Endodermal cell (in vitro differentiated cells): ENCODE measurements around the gene PPIP5K2. TPM values are rescaled to one million over a fixed set of nuclear protein-coding genes. Genes with fewer than 3 reads are reported as not detected.

ENCODE experiments used
- DNase-seq: peaks from one replicate; pipeline ENCODE4 v3.0.0-alpha.2; 2017
- H3K27ac ChIP-seq: 2 replicates; pipeline ENCODE4 v1.5.1; 2013; ENCODE audit warnings: mild to moderate bottlenecking, low read depth, low read length, moderate library complexity
- H3K27me3 ChIP-seq: 2 replicates; pipeline ENCODE4 v1.6.1; 2013; ENCODE audit warnings: mild to moderate bottlenecking, low read length, moderate library complexity; ENCODE audit not compliant: insufficient read depth, control insufficient read depth, poor library complexity, severe bottlenecking
- H3K36me3 ChIP-seq: 2 replicates; pipeline ENCODE4 v1.7.0; 2013; ENCODE audit warnings: mild to moderate bottlenecking, low read length, moderate library complexity; ENCODE audit not compliant: control insufficient read depth, insufficient read depth
- H3K4me1 ChIP-seq: one replicate; pipeline ENCODE4 v1.7.0; 2013; ENCODE audit warnings: low read length; ENCODE audit not compliant: control insufficient read depth, insufficient read depth
- H3K4me3 ChIP-seq: 2 replicates; pipeline ENCODE4 v1.5.1; 2013; ENCODE audit warnings: mild to moderate bottlenecking, low read length, moderate library complexity
- H3K9ac ChIP-seq: 2 replicates; pipeline ENCODE4 v1.6.1; 2013; ENCODE audit warnings: mild to moderate bottlenecking, low read length, moderate library complexity; ENCODE audit not compliant: poor library complexity, severe bottlenecking; ENCODE audit errors: extremely low read depth
- H3K9me3 ChIP-seq: 2 replicates; pipeline ENCODE4 v1.6.1; 2013; ENCODE audit warnings: mild to moderate bottlenecking, low read length, moderate library complexity; ENCODE audit not compliant: control insufficient read depth
- H3K27ac Mint-ChIP-seq: 2 replicates; pipeline ENCODE4 v1.8.0; 2020; ENCODE audit warnings: mixed read lengths
- H3K27me3 Mint-ChIP-seq: 2 replicates; pipeline ENCODE4 v1.8.0; 2021; ENCODE audit warnings: mild to moderate bottlenecking, mixed read lengths; ENCODE audit not compliant: insufficient read depth
- H3K36me3 Mint-ChIP-seq: 2 replicates; pipeline ENCODE4 v1.8.0; 2020; ENCODE audit warnings: low read depth, mixed read lengths
- H3K4me1 Mint-ChIP-seq: 2 replicates; pipeline ENCODE4 v1.8.0; 2020; ENCODE audit warnings: mixed read lengths
- H3K4me3 Mint-ChIP-seq: 2 replicates; pipeline ENCODE4 v1.8.0; 2020; ENCODE audit warnings: mild to moderate bottlenecking, moderate library complexity, mixed read lengths
- H3K9me3 Mint-ChIP-seq: 2 replicates; pipeline ENCODE4 v1.8.0; 2020; ENCODE audit warnings: mild to moderate bottlenecking, mixed read lengths
- CTCF ChIP-seq: fragments of 200-600 bp; sonication (generic); conservative IDR thresholded peaks from 2 replicates; pipeline ENCODE4 v1.5.0; 2021; ENCODE audit warnings: antibody characterized with exemption, mild to moderate bottlenecking
- WGBS, 2 experiments: methylation state at CpG; one replicate each; pipeline versions ENCODE4 v1.1.5 to v1.1.7; 2013; ENCODE audit warnings: missing lambda C conversion rate in 2 of 2, mixed read lengths in 1 of 2; ENCODE audit not compliant: insufficient coverage in 1 of 2, insufficient read length in 1 of 2; 5-methylcytosine and 5-hydroxymethylcytosine counted together
- total RNA-seq, 2 donors: library from RNA; stranded (reverse); fragmentation: NEBNext Ultra II Directional in 1 of 2; extraction: Animal tissue kit (Norgen Biotek cat#: 25700) in 1 of 2; gene quantifications; 2 replicates in 1 of 2; 3 replicates in 1 of 2; pipeline ENCODE4 v1.2.1, GENCODE V29; 2021

The PPIP5K2 gene
- total RNA-seq, 2 donors from 2014 or later = 67.1 to 68.0 TPM

GRCh38 chr5:103120607-103121200 lies 603 bp downstream of the PPIP5K2 start:
- H3K9me3 Mint-ChIP-seq = no peaks in the 10 kb centered on the region
- peaks cover 22% of the 10 kb centered on the region for H3K4me1 Mint-ChIP-seq
- Histone ChIP-seq H3K4me3 (peak overlapping the region; percentile 87), H3K27ac (peak overlapping the region; percentile 59), H3K4me1 (peaks cover 3% of the 10 kb centered on the region), H3K9ac (peak overlapping the region; percentile 91), H3K36me3 (peaks cover 3% of the 10 kb centered on the region), H3K27me3 (no peaks in the 10 kb centered on the region), H3K9me3 (no peaks in the 10 kb centered on the region)
- H3K27me3 Mint-ChIP-seq = no peaks in the 10 kb centered on the region
- peaks cover 8% of the 10 kb centered on the region for H3K36me3 Mint-ChIP-seq
- WGBS, 2 experiments = 2 to 3% methylated on average over 9 to 17 of the region's 17 CpGs
- H3K27ac Mint-ChIP-seq = peak overlapping the region; percentile 98
- peak overlapping the region; percentile 97 for H3K4me3 Mint-ChIP-seq
- DNase-seq = peak; percentile 66
- TF ChIP-seq CTCF = no peak

- Histone ChIP-seq H3K27me3 (no peaks in the 10 kb centered on the region), H3K9ac (no peak overlapping the region), H3K4me3 (peak overlapping the region; percentile 87), H3K36me3 (peaks cover 3% of the 10 kb centered on the region), H3K4me1 (peaks cover 3% of the 10 kb centered on the region), H3K9me3 (no peaks in the 10 kb centered on the region), H3K27ac (no peak overlapping the region)
- Mint-ChIP-seq H3K27ac (no peak overlapping the region), H3K9me3 (no peaks in the 10 kb centered on the region), H3K36me3 (peaks cover 8% of the 10 kb centered on the region), H3K27me3 (no peaks in the 10 kb centered on the region), H3K4me1 (peaks cover 22% of the 10 kb centered on the region), H3K4me3 (no peak overlapping the region)
- TF ChIP-seq CTCF = no peak
- WGBS, 2 experiments = 75% methylated on average over 3 of the region's 3 CpGs
- no peak for DNase-seq
These were observed 2.1 kb downstream of the PPIP5K2 start for GRCh38 chr5:103122242-103122641.

- Mint-ChIP-seq H3K27me3 (no peaks in the 10 kb centered on the region), H3K4me3 (no peak overlapping the region), H3K27ac (no peak overlapping the region), H3K9me3 (no peaks in the 10 kb centered on the region), H3K4me1 (peaks cover 11% of the 10 kb centered on the region), H3K36me3 (peaks cover 8% of the 10 kb centered on the region)
- Histone ChIP-seq H3K9me3 (no peaks in the 10 kb centered on the region), H3K27me3 (no peaks in the 10 kb centered on the region), H3K4me3 (no peak overlapping the region), H3K9ac (no peak overlapping the region), H3K27ac (no peak overlapping the region), H3K36me3 (peaks cover 17% of the 10 kb centered on the region), H3K4me1 (no peaks in the 10 kb centered on the region)
- no peak for TF ChIP-seq CTCF
- DNase-seq = no peak
- WGBS, 2 experiments = 90 to 93% methylated on average over 4 to 5 of the region's 5 CpGs
These were observed 6.5 kb downstream of the PPIP5K2 start for GRCh38 chr5:103126557-103126956.
